ENCODE data around the gene DMRTB1.

- TF ChIP-seq CTCF (IDR thresholded peaks at IDR 0.05) = no peak
- no peak for TF ChIP-seq EZH2 (IDR thresholded peaks at IDR 0.05; ENCODE audit: borderline replicate concordance, insufficient read depth, low read depth, low read length, poor library complexity, severe bottlenecking)
Measured at GRCh38 chr1:53507116-53507820, 48.1 kb downstream of the DMRTB1 start.
